ENCODE data around the gene C14orf119.

The C14orf119 gene

DNA sequence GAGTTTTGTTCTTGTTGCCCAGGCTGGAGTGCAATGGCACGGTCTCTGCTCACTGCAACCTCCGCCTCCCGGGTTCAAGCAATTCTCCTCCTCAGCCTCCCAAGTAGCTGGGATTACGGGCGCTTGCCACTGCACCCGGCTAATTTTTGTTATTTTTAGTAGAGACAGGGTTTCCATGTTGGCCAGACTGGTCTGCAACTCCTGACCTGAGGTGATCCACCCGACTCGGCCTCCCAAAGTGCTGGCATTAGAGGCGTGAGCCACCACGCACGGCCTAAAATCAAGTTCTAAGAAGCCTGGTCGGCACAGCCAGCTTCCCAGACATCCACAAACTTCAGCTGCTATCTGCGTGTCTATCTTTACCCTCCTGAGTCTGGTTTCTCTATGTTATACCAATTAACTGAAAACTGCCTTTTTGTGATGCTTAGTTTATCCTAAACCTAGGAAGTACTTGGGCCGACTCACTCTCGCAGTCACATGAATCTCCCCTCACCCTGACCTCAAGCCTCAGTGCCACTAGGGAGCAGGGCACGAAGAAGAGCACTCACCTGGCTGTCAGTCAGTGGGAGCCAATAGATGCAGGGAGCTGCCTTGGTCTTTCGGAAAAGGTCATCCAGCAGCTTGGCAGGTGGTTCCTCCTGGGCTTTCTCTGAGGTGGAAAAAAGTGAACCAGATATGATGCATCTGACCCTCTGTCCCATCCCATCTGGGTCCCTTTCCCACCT, 34.6 kb upstream of the C14orf119 start:
- DNase-seq (ENCODE audit: low spot score), result no peak

DNA sequence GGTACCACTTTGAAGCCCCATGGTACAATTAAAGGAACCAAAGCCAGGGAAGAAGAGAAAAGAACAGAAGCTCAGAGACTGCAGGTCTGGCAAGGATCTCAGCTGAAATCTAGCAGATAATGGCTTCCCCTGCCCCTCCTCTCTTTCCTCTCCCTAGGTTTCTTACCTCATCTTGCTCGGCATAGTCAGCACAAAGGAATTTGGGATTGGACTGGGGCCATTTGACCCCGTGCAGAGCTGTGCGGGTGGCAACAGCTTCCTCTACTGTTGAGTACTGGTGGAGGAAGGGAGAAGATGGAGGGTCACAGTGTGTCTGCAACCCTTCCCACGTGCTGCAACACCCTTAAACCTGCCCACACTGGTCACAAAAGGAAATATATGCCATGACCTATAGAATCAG, 33.3 kb upstream of the C14orf119 start:
- peak; percentile 93 for DNase-seq (ENCODE audit: low spot score)

DNA sequence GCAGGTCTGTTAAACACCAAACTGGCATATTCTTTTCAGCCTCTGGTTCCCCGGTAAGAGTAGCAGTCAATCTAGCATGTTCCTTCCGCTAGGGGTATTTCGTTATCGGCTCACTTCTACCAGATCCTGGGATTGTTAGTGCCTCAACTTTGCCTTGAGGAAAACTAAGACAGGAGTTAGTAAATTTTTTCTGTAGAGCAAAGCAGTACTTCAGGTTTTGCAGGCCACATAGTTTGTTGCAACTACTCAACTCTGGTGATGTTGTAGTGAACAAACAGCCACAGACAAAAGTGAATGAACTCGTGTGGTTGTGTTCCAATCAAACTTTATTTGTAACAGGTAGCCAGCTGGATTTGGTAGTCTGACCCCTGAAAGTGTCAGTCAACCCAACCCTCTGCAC, 31.7 kb upstream of the C14orf119 start:
- no peak for DNase-seq (ENCODE audit: low spot score)

DNA sequence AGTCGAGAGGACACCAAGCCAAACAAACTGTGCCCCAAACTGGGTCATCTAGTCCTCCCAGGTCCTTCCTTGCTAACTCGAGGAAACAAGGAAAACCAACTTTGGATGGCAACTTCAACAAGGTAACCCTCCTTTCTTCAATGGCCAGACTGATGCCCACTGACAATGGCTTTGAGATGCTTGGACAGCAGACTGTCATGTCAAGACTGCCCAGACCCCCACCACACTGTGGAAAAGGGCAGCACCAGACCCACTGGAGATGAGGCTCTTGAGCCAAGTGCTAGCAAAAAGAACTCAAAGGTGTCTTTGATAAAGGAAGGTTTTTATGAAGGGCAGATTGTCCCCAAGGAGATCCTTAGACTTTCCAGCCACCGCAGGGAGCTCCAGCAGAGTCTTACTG, 28.9 kb upstream of the C14orf119 start:
- no peak for DNase-seq (ENCODE audit: low spot score)

DNA sequence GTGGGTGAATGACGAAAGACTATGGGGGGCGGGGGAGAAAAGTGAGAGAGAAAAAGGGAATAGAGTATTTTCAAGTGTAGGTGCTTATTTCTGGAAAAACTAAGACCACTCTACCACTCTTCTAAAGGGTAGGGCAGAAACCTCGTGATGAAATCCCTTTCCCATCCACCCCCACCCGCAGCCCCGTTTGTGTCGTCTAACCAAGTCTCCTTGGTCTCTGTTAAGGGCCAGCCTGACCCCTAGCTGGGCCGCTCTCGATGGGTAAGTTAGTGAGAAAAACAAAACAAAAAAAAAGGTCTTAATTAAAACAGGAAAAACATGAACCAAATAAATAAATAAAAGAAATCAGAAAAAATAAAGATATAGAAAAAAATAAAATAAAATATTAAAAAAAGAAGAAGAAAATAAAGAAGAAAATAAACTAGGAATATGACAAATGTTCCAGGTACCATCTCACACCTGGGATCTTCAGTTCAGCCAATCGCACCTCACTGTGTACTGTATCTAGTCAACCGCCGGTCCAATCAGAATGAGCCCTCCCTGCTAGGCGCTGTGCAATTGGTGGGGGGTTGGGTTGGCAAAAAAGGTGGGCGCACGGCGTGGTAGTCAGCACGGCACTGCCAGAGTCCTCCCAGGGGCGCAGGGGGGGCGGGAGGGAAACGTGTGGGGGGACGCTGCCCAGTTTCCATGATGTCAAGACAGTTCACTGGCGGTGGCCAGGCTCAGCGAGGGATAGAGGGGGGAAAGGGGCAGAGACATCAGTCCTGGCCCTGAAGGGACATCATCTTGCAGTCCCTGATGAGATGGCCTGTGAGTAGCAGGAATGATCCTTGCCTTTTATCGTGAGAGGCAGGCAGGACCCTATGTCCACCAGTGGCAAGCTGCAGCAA, 28.2 kb upstream of the C14orf119 start:
- no peak for DNase-seq (ENCODE audit: low spot score)

DNA sequence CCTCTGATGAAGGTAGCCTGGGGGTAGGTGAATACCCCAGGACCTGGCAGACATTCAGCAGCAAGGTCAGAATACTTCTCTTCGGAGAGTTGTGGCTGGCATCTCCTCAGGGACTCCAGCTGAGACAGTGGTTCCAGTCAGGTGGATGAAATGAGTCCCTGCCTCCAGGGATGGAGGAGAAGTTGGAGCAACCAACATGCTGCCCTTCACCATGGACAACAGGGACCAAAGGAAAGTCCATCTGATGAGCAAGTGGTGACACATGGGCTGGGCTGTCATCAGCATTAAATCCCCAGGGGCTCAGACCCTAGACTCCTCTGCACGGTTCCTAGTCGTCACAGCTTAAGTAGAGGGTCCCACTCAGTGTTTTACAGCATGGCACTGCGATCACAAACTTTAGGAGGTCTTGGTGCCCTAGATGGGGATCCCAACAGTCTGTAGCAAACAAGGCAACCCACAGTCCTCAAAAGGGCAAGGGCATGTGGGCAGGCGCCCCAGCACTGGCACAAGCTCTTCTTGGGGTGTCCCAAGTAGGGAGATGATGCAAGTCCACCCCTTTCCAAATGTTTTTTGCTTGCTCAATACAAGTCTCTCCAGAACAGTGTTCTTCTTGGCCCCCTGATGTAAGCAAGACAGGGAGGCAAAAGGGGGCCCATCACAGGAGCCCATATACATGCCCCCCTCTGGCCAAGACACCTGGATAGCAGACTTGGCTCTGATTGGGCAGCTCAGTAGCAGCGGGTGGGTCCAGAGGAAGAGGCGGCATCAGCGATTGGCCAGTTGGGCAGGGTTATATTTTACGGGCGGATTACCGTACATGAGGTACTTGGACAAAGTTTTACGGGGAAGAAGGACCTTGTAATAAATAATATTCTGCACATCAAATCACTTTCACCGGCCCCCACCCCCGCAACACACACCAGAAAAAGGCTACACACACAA, 27.2 kb upstream of the C14orf119 start:
- DNase-seq (ENCODE audit: low spot score), result no peak

DNA sequence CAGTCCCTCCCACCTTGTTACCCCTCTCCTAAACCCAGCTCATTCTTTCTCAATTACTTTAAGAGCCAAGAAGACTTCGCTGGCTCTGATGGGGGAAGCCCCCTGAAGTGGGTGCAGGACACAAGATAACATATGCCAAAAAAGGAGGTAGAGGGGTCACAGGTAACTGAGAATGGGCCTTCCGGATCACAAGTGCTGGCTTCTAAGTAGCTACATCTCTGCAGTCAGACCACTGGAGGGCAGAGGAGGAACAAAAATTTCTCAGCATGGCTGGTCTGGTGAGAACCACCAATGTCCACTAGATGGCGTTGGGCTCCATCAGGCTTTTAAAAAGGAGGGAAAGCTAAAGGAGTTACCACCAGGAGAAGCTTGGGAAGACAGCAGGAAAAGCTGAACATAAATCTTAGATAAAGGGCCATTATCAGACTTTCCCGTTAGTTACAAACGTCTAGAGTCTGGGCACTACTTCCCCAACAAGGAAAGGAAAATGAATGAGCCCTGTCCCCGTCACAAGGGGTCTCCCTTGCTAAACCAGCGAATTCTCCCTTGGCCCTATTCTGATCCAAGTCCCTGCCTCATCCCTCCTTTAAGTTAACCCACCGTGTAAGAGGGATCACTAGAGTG, 26.4 kb upstream of the C14orf119 start:
- DNase-seq (ENCODE audit: low spot score), result peak; percentile 91

DNA sequence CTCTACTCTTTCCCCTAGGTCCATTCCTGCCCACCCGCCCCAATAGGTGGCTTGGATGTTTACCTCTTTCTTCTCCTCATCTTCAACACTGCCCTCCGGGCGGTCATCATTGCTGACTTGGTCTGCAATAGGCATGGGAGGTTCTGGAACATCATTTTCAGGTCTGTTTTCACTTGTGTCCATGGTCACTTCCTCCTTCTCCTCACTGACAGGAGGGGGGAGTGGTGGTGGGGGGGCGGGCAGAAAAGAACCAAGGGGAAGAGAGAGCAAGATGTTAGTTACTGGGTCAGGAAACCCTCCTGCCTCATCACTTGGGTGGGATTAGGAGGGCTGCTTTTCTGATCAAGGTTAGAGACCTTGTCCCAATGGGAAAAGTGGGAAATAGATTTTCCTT, 25.9 kb upstream of the C14orf119 start:
- DNase-seq (ENCODE audit: low spot score), result no peak

DNA sequence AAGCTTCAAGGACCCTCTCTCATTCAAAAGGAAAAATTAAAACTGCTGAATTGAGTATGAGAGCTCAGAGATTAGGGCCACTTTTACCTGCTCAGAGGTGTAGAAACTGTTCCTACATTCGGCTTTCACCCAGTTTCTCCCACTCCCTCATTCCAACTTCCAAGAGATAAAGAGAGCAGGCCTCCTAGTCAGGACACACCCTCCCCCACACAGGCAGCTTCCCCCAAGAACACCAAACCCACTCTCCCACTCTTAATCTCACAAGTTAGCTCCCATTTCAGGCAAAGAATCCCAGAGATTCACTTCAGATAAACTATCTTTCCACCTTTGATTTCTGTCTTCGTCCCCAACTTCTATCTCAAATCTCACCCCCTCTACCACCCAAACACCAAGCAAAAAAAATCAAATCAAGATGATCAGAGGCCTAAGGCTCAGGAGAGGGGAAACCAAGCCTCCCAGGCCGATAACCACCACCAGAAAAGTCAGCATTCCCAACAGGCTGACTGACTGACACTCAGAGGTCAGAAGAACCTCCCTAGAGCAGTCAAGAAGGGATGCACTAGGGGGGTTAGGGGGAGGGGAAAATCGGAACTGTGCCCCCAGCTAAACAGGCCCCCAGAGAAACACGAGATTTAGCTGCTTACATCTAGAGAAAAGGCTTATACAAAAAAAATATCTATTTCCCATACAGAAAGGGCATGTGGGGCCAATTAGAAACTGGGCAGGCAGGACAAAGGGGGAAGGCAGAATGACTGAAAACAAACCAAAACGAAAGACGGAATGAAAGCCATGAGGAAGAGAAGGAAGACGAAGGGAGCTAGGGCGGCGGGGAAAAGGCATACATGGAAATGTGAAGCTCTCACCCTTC, 24.8 kb upstream of the C14orf119 start:
- DNase-seq (ENCODE audit: low spot score), result no peak

DNA sequence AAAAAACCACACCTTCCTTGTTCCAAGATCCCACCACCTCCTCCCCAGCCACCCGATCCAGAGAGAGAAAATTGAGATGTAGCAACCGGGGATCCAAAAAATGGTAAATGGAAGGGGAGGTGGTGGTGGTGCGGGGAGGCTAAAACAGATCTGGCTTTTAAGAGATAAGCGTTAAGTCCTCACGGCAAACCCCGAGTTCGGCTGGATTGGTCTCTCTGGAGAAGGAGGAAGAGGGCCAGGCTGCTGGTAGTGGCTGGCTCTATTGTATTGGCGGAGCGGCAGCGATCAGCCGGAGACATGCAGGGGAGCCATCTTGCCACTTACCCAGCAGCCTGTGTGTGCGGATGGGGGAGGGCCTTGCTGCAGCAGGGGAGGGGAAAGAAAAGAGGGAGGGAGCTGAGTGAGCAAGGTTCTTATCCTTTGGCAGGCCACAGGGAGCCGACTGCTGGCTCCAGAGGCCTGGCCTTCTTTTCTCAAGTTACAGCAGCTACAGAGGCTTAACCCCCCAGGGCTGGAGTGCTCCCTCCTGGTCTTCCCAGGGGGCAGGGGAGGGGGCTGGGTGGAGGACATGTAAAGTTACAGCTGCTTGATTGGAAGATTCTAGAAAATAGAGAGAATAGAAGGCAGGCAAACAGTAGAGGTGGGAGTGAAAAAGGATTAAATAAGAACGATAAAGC, 23.9 kb upstream of the C14orf119 start:
- peak; percentile 73 for DNase-seq (ENCODE audit: low spot score)

DNA sequence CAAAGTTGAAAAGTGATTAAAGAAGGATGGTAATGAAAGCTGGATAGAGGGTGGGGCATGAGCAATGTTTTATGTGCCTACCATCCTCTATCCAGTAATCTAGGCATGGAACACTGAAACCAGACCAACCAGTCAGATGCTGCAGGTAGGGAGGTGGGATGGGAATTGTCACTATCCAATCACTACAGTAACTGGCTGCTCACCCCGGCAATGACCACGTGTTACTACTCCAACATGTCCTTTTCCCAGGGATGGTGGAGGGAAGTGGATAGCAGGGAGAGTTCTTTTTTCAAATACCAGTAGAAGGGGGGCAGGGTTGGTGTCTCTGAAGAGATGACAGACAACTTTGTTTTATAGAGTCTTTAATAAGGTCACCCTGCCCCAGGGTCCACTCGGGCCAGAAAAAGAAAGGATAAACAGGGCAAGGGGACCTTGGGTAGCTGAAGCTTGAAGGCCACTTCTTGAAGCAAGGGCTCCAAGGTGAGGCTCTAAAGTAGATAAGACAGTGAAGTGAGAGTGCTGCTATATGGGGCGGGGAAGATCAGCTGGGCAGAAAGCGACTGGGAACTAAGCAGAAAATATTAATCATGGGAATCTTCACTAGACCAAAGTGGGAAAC, 23.3 kb upstream of the C14orf119 start:
- no peak for DNase-seq (ENCODE audit: low spot score)

DNA sequence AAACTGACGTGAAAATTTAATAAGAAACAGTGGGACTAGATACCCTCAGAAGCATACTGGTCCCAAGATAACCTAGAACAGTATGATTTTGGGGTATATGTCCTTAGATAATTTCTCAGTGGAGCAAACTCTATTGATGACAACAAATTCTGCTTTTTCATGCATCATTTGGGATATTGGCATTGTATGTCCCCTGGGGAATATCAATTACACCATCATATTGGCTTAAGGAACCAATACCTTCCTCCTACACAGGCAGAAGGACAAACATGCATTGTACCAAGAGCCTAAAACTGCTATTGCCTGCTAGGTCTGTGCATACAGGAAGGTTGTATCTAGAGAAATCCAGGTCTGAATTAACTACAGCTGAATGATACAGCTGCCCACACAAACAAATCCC, 20.4 kb upstream of the C14orf119 start:
- DNase-seq (ENCODE audit: low spot score), result no peak

DNA sequence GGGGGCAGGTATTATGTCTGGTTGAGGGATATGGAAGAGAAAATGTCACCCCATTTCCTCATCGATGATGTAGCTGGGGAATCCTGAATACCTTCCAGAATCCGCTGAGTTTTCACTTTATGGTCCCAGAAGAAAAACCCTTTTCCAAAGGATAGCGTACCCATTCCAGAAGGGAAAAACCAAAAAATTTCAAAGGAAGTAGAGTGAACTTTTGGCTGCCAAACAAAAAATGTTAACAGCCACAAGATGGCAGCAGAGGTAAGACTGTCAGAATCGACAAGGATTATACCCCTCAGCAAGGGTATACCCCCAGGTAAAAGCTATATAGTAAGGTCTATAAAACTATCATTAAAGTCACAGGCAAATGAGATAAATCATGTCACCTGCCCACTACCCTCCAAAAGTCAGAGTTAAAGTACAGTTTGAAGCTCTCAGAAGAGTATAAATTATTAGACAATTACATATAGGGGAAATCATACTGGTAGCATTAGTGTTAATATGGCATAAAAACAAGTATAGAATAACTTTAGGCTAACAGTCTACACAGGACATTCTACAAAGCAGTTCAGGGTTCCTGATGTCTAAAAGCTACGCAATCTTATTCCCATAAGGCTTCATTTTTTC, 18.4 kb upstream of the C14orf119 start:
- no peak for DNase-seq (ENCODE audit: low spot score)

DNA sequence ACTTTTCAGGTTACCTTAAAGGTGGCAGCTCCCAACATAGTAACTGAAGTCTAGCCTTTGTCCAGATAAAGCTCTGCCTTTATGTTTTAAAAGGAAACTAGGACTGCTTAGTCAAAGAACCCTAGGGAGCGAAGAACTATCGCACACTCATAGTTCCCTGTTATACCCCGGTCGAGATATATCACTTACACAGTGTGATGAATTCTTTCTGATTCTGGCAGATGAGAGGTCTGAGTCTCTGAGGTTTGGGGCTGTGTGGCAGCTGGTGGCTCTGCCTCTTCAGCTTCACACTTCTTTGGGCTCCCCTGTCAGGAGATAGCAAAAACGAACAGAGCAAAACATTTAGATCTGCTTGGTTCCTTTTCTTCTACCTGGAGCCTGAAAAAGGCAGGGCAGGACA, 17.3 kb upstream of the C14orf119 start:
- no peak for DNase-seq (ENCODE audit: low spot score)

DNA sequence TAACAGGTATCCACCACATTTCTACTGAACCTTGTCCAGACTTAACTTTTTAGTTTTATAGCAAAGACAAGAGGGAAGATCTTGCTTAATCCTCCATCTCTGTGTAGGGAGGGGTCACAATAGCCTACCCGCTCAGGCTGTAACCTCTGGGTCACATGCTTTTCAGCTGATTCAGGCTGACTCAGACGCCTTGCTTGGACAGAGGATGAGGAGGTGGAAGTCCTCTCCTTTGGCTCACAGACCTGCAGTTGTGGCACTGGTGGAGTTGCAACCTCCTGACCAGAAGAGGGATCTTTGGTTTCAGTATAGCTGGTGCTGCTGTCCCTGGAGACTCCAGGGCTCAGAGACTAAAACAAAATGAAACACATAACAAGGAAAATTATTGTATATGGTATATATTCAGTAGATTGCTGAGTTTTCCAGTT, 16.6 kb upstream of the C14orf119 start:
- DNase-seq (ENCODE audit: low spot score), result peak; percentile 96

DNA sequence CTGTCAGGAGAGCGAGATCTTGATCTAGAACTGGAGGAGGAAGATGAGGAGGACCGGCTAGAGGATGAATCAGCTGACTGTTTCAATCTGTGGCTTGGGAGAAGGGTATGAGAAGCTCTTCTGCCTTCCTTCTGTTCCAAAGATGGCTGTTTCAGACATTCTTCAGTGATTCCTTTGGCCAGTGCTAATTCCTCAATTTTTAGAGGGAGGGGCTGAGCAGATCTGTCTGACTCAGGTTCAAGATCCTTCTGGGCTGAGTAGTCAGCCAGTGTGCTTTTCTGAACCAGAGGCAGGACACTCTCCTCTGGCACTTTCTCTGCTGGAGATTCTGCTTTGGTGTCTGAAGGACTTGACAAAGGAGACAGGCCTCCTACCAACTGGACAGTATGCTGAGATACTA, 15.6 kb upstream of the C14orf119 start:
- DNase-seq (ENCODE audit: low spot score), result no peak

DNA sequence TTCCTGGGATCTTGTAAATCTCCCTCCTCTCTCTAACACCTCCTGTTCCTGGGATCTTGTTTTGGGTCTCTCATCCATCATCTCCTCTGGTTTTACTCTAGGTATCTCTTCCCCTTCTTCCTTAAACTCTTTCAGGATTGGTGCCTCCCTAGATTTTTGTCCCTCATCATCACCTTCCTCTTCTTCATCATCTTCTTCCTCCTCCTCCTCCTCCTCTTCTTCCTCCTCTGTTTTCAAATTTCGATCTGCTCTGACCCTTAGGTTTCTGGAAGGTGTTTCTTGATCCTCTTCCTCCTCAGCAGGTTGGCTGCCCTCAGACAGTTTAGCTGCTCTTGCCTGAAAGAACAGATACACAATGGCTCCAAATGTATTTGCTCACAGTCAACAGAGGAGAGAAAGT, 14.8 kb upstream of the C14orf119 start:
- no peak for DNase-seq (ENCODE audit: low spot score)

DNA sequence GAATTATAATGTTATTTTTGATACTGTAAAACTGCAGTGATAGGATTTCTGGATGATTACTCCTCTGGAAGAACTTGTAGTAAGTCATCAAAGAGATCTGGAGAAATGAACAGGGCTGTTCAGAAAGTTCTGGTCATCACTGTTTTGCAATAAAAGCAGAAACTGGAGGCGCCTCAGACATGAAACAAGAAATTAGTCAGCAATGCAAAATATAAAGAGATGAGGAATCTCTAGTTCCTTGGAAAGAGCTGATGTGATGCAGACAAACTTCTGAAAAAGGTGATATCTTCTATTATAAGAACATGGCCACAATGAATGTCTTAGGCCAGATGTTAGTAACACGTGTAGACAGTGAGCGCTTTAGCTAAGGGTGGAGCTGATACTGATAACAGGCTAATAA, 9.8 kb upstream of the C14orf119 start:
- DNase-seq (ENCODE audit: low spot score), result no peak

DNA sequence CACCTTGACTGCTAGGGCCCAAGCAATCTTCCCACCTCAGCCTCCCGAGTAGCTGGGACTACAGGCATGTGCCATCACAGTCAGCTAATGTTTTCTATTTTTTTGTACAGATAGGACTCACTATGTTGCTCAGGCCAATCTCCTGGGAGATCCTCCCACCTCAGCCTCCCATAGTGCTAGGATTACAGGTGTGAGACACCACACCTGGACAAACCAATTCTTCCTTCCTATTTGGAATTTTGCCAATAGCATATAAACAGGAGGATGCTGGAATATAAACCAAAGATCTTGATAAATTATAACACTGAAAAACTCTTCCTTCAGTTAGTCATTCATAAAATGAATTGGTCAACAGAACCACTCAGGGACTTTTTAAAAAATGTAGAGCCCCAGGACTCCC, 8.7 kb upstream of the C14orf119 start:
- DNase-seq (ENCODE audit: low spot score), result no peak
